ACC112 (cell line): ENCODE data around the gene GRHL3.

Experiments used
- H2AFZ ChIP-seq: fragments of 200-600 bp; sonication (generic); one replicate; pipeline ENCODE4 v1.6.0; 2017; ENCODE audit warnings: antibody characterized with exemption, low read length; ENCODE audit not compliant: unreplicated experiment
- H3K27ac ChIP-seq: fragments of 200-600 bp; sonication (generic); 2 replicates; pipeline ENCODE4 v1.5.1; 2014; ENCODE audit warnings: low read depth, mild to moderate bottlenecking, antibody characterized with exemption, low read length, moderate library complexity
- H3K27me3 ChIP-seq: fragments of 200-600 bp; sonication (generic); 2 replicates; pipeline ENCODE4 v1.6.1; 2014; ENCODE audit warnings: mild to moderate bottlenecking, antibody characterized with exemption, low read length, moderate library complexity, mixed read lengths; ENCODE audit not compliant: insufficient read depth
- H3K36me3 ChIP-seq: fragments of 200-600 bp; sonication (generic); 2 replicates; pipeline ENCODE4 v1.6.1; 2016; ENCODE audit warnings: mild to moderate bottlenecking, antibody characterized with exemption, low read length, moderate library complexity, mixed read lengths; ENCODE audit not compliant: insufficient read depth
- H3K4me1 ChIP-seq: fragments of 200-600 bp; sonication (generic); one replicate; pipeline ENCODE4 v1.6.1; 2016; ENCODE audit warnings: low read length, mixed read lengths; ENCODE audit not compliant: insufficient read depth, unreplicated experiment, control insufficient read depth
- H3K4me3 ChIP-seq: fragments of 200-600 bp; sonication (generic); 2 replicates; pipeline ENCODE4 v1.5.1; 2014; ENCODE audit warnings: mild to moderate bottlenecking, low read depth, low read length
- H3K79me2 ChIP-seq: fragments of 200-600 bp; sonication (generic); one replicate; pipeline ENCODE4 v1.6.0; 2016; ENCODE audit warnings: low read length; ENCODE audit not compliant: control insufficient read depth, unreplicated experiment, insufficient read depth

Gene GRHL3

GRCh38 chr1:24293392-24294227, 25.5 kb upstream of the GRHL3 start:
- peak overlapping the region; percentile 98 for H3K27ac ChIP-seq
- H3K36me3 ChIP-seq = no peaks in the 10 kb centered on the region
- no peaks in the 10 kb centered on the region for H3K27me3 ChIP-seq
- peaks cover 43% of the 10 kb centered on the region for H3K4me1 ChIP-seq
- peak overlapping the region; percentile 17; the same call in 1 of the 2 replicates for H3K4me3 ChIP-seq
- no peak overlapping the region for H2AFZ ChIP-seq
- no peaks in the 10 kb centered on the region for H3K79me2 ChIP-seq

GRCh38 chr1:24294228-24294672, 24.9 kb upstream of the GRHL3 start:
- Histone ChIP-seq H3K4me1 (peaks cover 38% of the 10 kb centered on the region), H3K27me3 (no peaks in the 10 kb centered on the region), H3K4me3 (peak overlapping the region; percentile 61), H3K36me3 (no peaks in the 10 kb centered on the region), H2AFZ (peak overlapping the region; percentile 92), H3K79me2 (no peaks in the 10 kb centered on the region), H3K27ac (peak overlapping the region; percentile 98)

DNA sequence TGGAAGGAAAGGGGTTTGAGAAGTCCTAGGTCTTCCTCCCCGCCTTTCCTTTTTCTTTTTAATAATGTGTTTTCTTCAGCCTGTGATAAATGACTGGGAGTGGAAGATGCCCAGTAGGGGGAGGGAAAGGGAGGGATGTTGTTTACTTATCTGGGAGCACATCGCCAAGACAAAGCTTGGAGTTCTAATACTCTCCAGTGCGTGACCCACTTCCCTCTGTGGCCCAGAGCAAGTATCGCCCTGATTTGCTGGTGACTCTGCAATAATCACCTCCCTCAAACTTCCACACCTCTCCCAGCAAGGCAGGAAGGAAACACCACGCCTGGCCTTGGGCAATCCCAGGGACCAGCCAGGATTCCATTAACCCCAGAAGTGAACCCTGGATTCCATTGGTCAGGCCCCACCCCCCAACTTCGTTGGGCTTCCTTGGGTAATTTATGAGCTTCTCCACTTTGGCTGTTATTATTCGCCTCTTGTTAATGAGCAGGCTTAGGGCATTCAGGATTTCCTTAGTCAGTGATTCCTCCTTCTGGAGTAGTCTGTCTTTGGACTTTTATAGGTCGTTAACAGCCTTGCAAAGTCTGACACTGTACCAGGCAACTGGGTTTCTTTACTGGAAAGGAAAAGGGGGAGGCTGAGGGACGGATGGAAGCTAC, 24.3 kb upstream of the GRHL3 start:
- Histone ChIP-seq H3K79me2 (no peaks in the 10 kb centered on the region), H3K27me3 (no peaks in the 10 kb centered on the region), H2AFZ (peak overlapping the region; percentile 92), H3K36me3 (no peaks in the 10 kb centered on the region), H3K4me3 (peak overlapping the region; percentile 61), H3K27ac (peak overlapping the region; percentile 98), H3K4me1 (peaks cover 32% of the 10 kb centered on the region)

GRCh38 chr1:24295535-24295934, 23.6 kb upstream of the GRHL3 start:
- Histone ChIP-seq H3K4me1 (peaks cover 28% of the 10 kb centered on the region), H2AFZ (no peak overlapping the region), H3K4me3 (no peak overlapping the region)

GRCh38 chr1:24297187-24297851, 21.8 kb upstream of the GRHL3 start:
- no peaks in the 10 kb centered on the region for H3K27me3 ChIP-seq
- H3K4me1 ChIP-seq = peaks cover 33% of the 10 kb centered on the region
- H2AFZ ChIP-seq = no peak overlapping the region
- no peak overlapping the region for H3K27ac ChIP-seq
- H3K36me3 ChIP-seq = no peaks in the 10 kb centered on the region
- no peaks in the 10 kb centered on the region for H3K79me2 ChIP-seq
- H3K4me3 ChIP-seq = no peak overlapping the region

More at GRCh38 chr1:24295535-24295934, 23.6 kb upstream of the GRHL3 start:
- H3K36me3 ChIP-seq = no peaks in the 10 kb centered on the region
- H3K79me2 ChIP-seq = no peaks in the 10 kb centered on the region
- no peaks in the 10 kb centered on the region for H3K27me3 ChIP-seq
- peak overlapping the region; percentile 98 for H3K27ac ChIP-seq

GRCh38 chr1:24297852-24298232, 21.3 kb upstream of the GRHL3 start:
- Histone ChIP-seq H3K4me3 (no peak overlapping the region), H3K4me1 (peaks cover 34% of the 10 kb centered on the region), H3K79me2 (no peaks in the 10 kb centered on the region), H3K27me3 (no peaks in the 10 kb centered on the region), H3K36me3 (no peaks in the 10 kb centered on the region), H2AFZ (no peak overlapping the region), H3K27ac (no peak overlapping the region)

GRCh38 chr1:24298606-24299005, 20.6 kb upstream of the GRHL3 start:
- Histone ChIP-seq H3K36me3 (no peaks in the 10 kb centered on the region), H3K27me3 (no peaks in the 10 kb centered on the region), H3K27ac (no peak overlapping the region), H3K4me3 (no peak overlapping the region), H2AFZ (no peak overlapping the region), H3K4me1 (peaks cover 32% of the 10 kb centered on the region), H3K79me2 (no peaks in the 10 kb centered on the region)

GRCh38 chr1:24299901-24300300, 19.3 kb upstream of the GRHL3 start:
- Histone ChIP-seq H3K4me3 (no peak overlapping the region), H3K27ac (no peak overlapping the region), H3K4me1 (peaks cover 21% of the 10 kb centered on the region), H3K79me2 (no peaks in the 10 kb centered on the region), H2AFZ (no peak overlapping the region), H3K36me3 (no peaks in the 10 kb centered on the region), H3K27me3 (no peaks in the 10 kb centered on the region)

DNA sequence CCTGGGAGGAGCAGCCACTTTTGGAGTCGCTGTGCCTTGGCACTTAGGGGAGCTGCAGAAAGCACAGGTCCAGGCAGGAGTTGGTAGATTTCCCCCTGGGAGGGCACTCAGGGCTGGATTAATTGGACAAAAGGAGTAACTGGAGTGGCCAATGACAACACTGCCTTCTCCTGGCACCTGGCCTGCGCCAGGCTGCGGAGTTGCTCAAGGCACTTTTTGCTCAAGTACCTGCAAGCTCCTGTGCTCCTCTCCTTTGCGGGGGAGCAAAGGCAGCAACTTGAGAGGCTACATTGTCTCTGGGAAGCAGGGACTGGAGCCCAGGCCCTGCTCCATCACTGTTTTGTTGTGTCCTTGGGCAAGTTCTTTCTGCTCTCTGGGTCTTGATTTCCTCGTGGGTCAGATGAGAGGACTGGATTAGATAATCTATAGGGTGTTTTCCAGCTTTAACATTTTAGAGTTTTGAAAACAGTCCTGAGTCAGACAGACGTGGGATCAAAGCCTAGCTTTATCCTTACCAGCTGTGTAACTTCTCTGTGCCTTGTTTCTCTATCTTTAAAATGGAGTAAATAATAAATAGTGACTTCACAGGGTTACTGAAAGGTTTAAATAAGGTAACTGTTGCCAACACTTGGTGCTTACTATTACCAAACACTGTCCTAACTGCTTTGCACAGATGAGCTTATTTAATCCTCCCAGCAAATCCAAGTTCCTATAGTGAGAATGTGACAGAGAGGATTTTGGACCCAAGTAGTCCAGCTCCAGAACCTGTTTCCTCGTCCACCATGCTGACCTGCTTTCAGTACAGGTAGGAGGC, 18.0 kb upstream of the GRHL3 start:
- Histone ChIP-seq H3K79me2 (no peaks in the 10 kb centered on the region), H3K4me3 (no peak overlapping the region), H3K27ac (no peak overlapping the region), H3K4me1 (peaks cover 11% of the 10 kb centered on the region), H3K27me3 (no peaks in the 10 kb centered on the region), H3K36me3 (no peaks in the 10 kb centered on the region), H2AFZ (no peak overlapping the region)

DNA sequence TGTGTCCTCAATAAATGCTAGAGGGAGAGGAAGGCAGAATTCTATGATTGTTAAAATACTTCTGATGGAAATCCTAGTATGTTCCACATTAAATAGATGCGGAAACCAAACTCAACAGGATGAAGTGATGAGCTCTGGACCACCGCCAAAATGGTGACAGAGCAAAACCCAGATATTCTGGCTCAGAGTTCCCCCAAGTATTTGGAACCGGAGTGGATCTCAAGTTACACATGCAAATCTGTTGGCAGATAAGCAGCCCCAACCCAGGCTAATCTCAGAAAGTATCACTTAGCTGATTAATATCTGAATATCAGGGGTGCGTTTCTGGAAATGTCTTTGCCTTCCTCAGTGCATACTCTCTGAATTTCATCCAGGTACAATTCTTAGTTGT, 17.4 kb upstream of the GRHL3 start:
- Histone ChIP-seq H2AFZ (no peak overlapping the region), H3K79me2 (no peaks in the 10 kb centered on the region), H3K36me3 (no peaks in the 10 kb centered on the region), H3K27me3 (no peaks in the 10 kb centered on the region), H3K27ac (no peak overlapping the region), H3K4me1 (peaks cover 11% of the 10 kb centered on the region), H3K4me3 (no peak overlapping the region)
